Naive thymus-derived CD8-positive, alpha-beta T cell (primary cell): ENCODE data around the gene LDLR. TPM values are rescaled to one million over a fixed set of nuclear protein-coding genes. Genes with fewer than 3 reads are reported as not detected.
A peak's percentile ranks its signal among the peaks of the same experiment; 100 is the strongest.
"Not testable (repeated sequence)": the region's sequence is repeated elsewhere in the genome, so short reads cannot be mapped to it uniquely, and the experiment has no call there.

Experiments used
- ATAC-seq, 2 donors: fragments of 150-1000 bp; cut with Tn5 transposase in 1 of 2; sonication (Bioruptor Pico), chemical (Tn5 transposase) in 1 of 2; 1 replicate in 1 of 2; 2 replicates in 1 of 2; pipeline ENCODE4 v1.10.0; 2021; ENCODE audit warnings: mild to moderate bottlenecking in 2 of 2, moderate library complexity in 2 of 2
- POLR2A ChIA-PET: fragments of 350-600 bp; sonication (Branson Sonifier 250); formaldehyde crosslinking; loops from one replicate; lab custom pipeline; 2021; ENCODE audit warnings: antibody characterized with exemption; lab: Charles Lee
- DNase-seq, 10 donors: peaks; one replicate each; pipeline versions ENCODE4 v3.0.0 to v3.0.0-alpha.2; 2020 to 2022
- H3K27ac Mint-ChIP-seq, 10 donors: one replicate each; pipeline ENCODE4 v1.8.0; 2020 to 2022; ENCODE audit warnings: mild to moderate bottlenecking in 10 of 10, mixed read lengths in 10 of 10, moderate library complexity in 4 of 10, inconsistent platforms in 1 of 10
- H3K27me3 Mint-ChIP-seq, 5 donors: one replicate each; pipeline ENCODE4 v1.8.0; 2021 to 2022; ENCODE audit warnings: mixed read lengths in 5 of 5
- H3K36me3 Mint-ChIP-seq, 3 donors: one replicate each; pipeline ENCODE4 v1.8.0; 2020 to 2022; ENCODE audit warnings: mixed read lengths in 3 of 3, mild to moderate bottlenecking in 2 of 3, inconsistent platforms in 1 of 3
- H3K4me1 Mint-ChIP-seq, 4 donors: one replicate each; pipeline ENCODE4 v1.8.0; 2021 to 2022; ENCODE audit warnings: mixed read lengths in 4 of 4
- H3K4me3 Mint-ChIP-seq, 10 donors: one replicate each; pipeline ENCODE4 v1.8.0; 2020 to 2022; ENCODE audit warnings: mild to moderate bottlenecking in 10 of 10, mixed read lengths in 10 of 10, moderate library complexity in 6 of 10, inconsistent platforms in 1 of 10
- H3K9me3 Mint-ChIP-seq, 9 donors: one replicate each; pipeline ENCODE4 v1.8.0; 2020 to 2022; ENCODE audit warnings: mixed read lengths in 9 of 9, mild to moderate bottlenecking in 3 of 9, inconsistent platforms in 1 of 9, moderate library complexity in 1 of 9
- polyA plus RNA-seq, 3 donors: library from polyadenylated mRNA; unstranded; fragments of 300-500 nt; fragmentation: Illumina TruSeq; gene quantifications; one replicate each; pipeline ENCODE4 v1.2.3, GENCODE V29; 2021
- total RNA-seq, 8 experiments: library from RNA in 2 of 8; stranded (reverse) in 2 of 8; gene quantifications; one replicate each; pipeline ENCODE4 v1.2.3 and lab custom pipeline; 2021 to 2026

LDLR gene
- total and polyA plus RNA-seq, 5 experiments from 2014 or later, result 3.2 to 22.8 (median 7.7) TPM

GRCh38 chr19:11079999-11080398 is 9.3 kb upstream of the LDLR start:
- no peak for ATAC-seq

GRCh38 chr19:11087870-11088505 is 1.3 kb upstream of the LDLR start:
- Mint-ChIP-seq H3K27me3 (no peaks in the 10 kb centered on the region), H3K36me3 (no peaks in the 10 kb centered on the region), H3K9me3 (no peaks in the 10 kb centered on the region), H3K4me1 (peaks cover 6 to 39% (median 31%) of the 10 kb centered on the region in 4 donors), H3K27ac (peak overlapping the region in 2 of 10 donors; percentile 56 to 94), H3K4me3 (peak overlapping the region in 2 of 10 donors; percentile 30 to 90)
- POLR2A ChIA-PET, result interaction anchor here (0.7 to 1.5 kb wide), 3 partner anchors 8 to 128 kb away, joined by 3 to 4 read pairs (median 3); partner anchors contain the start of gene SMARCA4
- no peak for DNase-seq
- no peak for ATAC-seq

More at GRCh38 chr19:11079999-11080398, 9.3 kb upstream of the LDLR start:
- peaks cover 0 to 3% (median 0%) of the 10 kb centered on the region in 3 donors for H3K36me3 Mint-ChIP-seq
- peak overlapping the region in 1 of 10 donors; percentile 3 for H3K27ac Mint-ChIP-seq
- no peaks in the 10 kb centered on the region for H3K9me3 Mint-ChIP-seq
- H3K4me1 Mint-ChIP-seq, result peaks cover 0 to 11% (median 4%) of the 10 kb centered on the region in 4 donors
- DNase-seq, result no peak
- H3K4me3 Mint-ChIP-seq, result no peak overlapping the region
- POLR2A ChIA-PET, result interaction anchor here (1.3 kb wide), 1 partner anchor 10 kb away, joined by 3 read pairs; no protein-coding TSS in a partner anchor
- H3K27me3 Mint-ChIP-seq, result peaks cover 0 to 3% (median 0%) of the 10 kb centered on the region in 5 donors

- H3K4me3 Mint-ChIP-seq, result peak overlapping the region; percentile 82 to 91 (median 88)
- ATAC-seq (no peak), DNase-seq (no peak)
- POLR2A ChIA-PET, result interaction anchor here (0.6 to 2.1 kb wide), 5 partner anchors 8 to 1594 kb away, joined by 3 to 11 read pairs (median 3); partner anchors contain the start of gene SMARCA4
- no peaks in the 10 kb centered on the region for H3K27me3 Mint-ChIP-seq
- H3K36me3 Mint-ChIP-seq, result no peaks in the 10 kb centered on the region
- H3K9me3 Mint-ChIP-seq, result no peaks in the 10 kb centered on the region
- H3K4me1 Mint-ChIP-seq, result peaks cover 6 to 44% (median 32%) of the 10 kb centered on the region in 4 donors
- H3K27ac Mint-ChIP-seq, result peak overlapping the region; percentile 31 to 98 (median 90)
Measured at GRCh38 chr19:11088506-11089253, 583 bp upstream of the LDLR start.

GRCh38 chr19:11090014-11090263 is 676 bp downstream of the LDLR start:
- peak; percentile 7 to 14 for ATAC-seq
- peak in 1 of 10 donors; percentile 6 for DNase-seq
- H3K36me3 Mint-ChIP-seq, H3K9me3 Mint-ChIP-seq, H3K27me3 Mint-ChIP-seq: not testable (repeated sequence)
- Mint-ChIP-seq H3K4me1 (peaks cover 6 to 48% (median 35%) of the 10 kb centered on the region in 4 donors), H3K27ac (peak overlapping the region; percentile 75 to 98 (median 92)), H3K4me3 (peak overlapping the region; percentile 82 to 91 (median 88))
- POLR2A ChIA-PET, result interaction anchor here (0.6 to 2.1 kb wide), 4 partner anchors 10 to 1523 kb away, joined by 3 to 11 read pairs (median 6); no protein-coding TSS in a partner anchor

GRCh38 chr19:11090264-11090996 is 1.2 kb downstream of the LDLR start:
- Mint-ChIP-seq H3K36me3 (no peaks in the 10 kb centered on the region), H3K9me3 (no peaks in the 10 kb centered on the region), H3K4me1 (peaks cover 7 to 53% (median 37%) of the 10 kb centered on the region in 4 donors), H3K27ac (peak overlapping the region; percentile 89 to 98 (median 96)), H3K4me3 (peak overlapping the region; percentile 82 to 91 (median 88)), H3K27me3 (no peaks in the 10 kb centered on the region)
- POLR2A ChIA-PET, result interaction anchor here (0.6 to 2.1 kb wide), 4 partner anchors 11 to 1522 kb away, joined by 3 to 11 read pairs (median 4); no protein-coding TSS in a partner anchor
- peak; percentile 90 to 99 (median 96) for DNase-seq
- ATAC-seq, result peak; percentile 89 to 92

GRCh38 chr19:11090997-11091702 is 1.9 kb downstream of the LDLR start:
- POLR2A ChIA-PET, result interaction anchor here (0.6 to 1.2 kb wide), 4 partner anchors 11 to 744 kb away, joined by 3 to 4 read pairs (median 3); no protein-coding TSS in a partner anchor
- Mint-ChIP-seq H3K4me3 (peak overlapping the region; percentile 82 to 91 (median 87)), H3K4me1 (peaks cover 9 to 60% (median 43%) of the 10 kb centered on the region in 4 donors), H3K36me3 (peaks cover 0 to under 1% (median 0%) of the 10 kb centered on the region in 3 donors), H3K27ac (peak overlapping the region; percentile 89 to 98 (median 96)), H3K27me3 (no peaks in the 10 kb centered on the region), H3K9me3 (peaks cover 0 to under 1% (median 0%) of the 10 kb centered on the region in 9 donors)
- ATAC-seq (no peak), DNase-seq (peak in 3 of 10 donors; percentile 18 to 43 (median 26))

- H3K27me3 Mint-ChIP-seq, result no peaks in the 10 kb centered on the region
- peak; percentile 12 to 68 (median 44) for DNase-seq
- peak overlapping the region; percentile 47 to 91 (median 87) for H3K4me3 Mint-ChIP-seq
- peaks cover 12 to 66% (median 48%) of the 10 kb centered on the region in 4 donors for H3K4me1 Mint-ChIP-seq
- peaks cover 0 to 4% (median 0%) of the 10 kb centered on the region in 9 donors for H3K9me3 Mint-ChIP-seq
- peaks cover 0 to 5% (median 5%) of the 10 kb centered on the region in 3 donors for H3K36me3 Mint-ChIP-seq
- peak overlapping the region; percentile 89 to 98 (median 96) for H3K27ac Mint-ChIP-seq
- ATAC-seq, result peak in 1 of 2 donors; percentile 15
- POLR2A ChIA-PET, result interaction anchor here (0.6 to 0.8 kb wide), 2 partner anchors 56 to 744 kb away, joined by 3 to 4 read pairs; no protein-coding TSS in a partner anchor
Measured at GRCh38 chr19:11091703-11092153, 2.5 kb downstream of the LDLR start.

GRCh38 chr19:11092181-11092538 is 2.9 kb downstream of the LDLR start:
- Mint-ChIP-seq H3K36me3 (peaks cover 0 to 5% (median 5%) of the 10 kb centered on the region in 3 donors), H3K27me3 (no peaks in the 10 kb centered on the region), H3K4me1 (peaks cover 12 to 67% (median 48%) of the 10 kb centered on the region in 4 donors), H3K4me3 (peak overlapping the region in 7 of 10 donors; percentile 22 to 84 (median 60)), H3K27ac (peak overlapping the region; percentile 2 to 98 (median 92)), H3K9me3 (peaks cover 0 to 4% (median 0%) of the 10 kb centered on the region in 9 donors)
- ATAC-seq (no peak), DNase-seq (peak in 3 of 10 donors; percentile 25 to 28 (median 26))
- POLR2A ChIA-PET, result interaction anchor here (0.8 to 1.3 kb wide), 2 partner anchors 34 to 57 kb away, joined by 3 to 4 read pairs; no protein-coding TSS in a partner anchor

- H3K4me3 Mint-ChIP-seq, result no peak overlapping the region
- H3K27ac Mint-ChIP-seq, result peak overlapping the region in 7 of 10 donors; percentile 48 to 98 (median 72)
- POLR2A ChIA-PET, result interaction anchor here (0.6 to 0.8 kb wide), 2 partner anchors 9 to 859 kb away, joined by 4 read pairs; no protein-coding TSS in a partner anchor
- H3K36me3 Mint-ChIP-seq, result peaks cover 0 to 5% (median 5%) of the 10 kb centered on the region in 3 donors
- DNase-seq, result no peak
- H3K9me3 Mint-ChIP-seq, result peaks cover 0 to 4% (median 0%) of the 10 kb centered on the region in 9 donors
- no peak for ATAC-seq
- no peaks in the 10 kb centered on the region for H3K27me3 Mint-ChIP-seq
- H3K4me1 Mint-ChIP-seq, result peaks cover 12 to 66% (median 48%) of the 10 kb centered on the region in 4 donors
Measured at GRCh38 chr19:11093689-11094238, 4.5 kb downstream of the LDLR start.

- DNase-seq (no peak), ATAC-seq (no peak)
- Mint-ChIP-seq H3K27me3 (no peaks in the 10 kb centered on the region), H3K27ac (peak overlapping the region; percentile 67 to 98 (median 87)), H3K4me3 (peak overlapping the region in 6 of 10 donors; percentile 35 to 84 (median 62)), H3K9me3 (peaks cover 0 to 8% (median 0%) of the 10 kb centered on the region in 9 donors), H3K4me1 (peaks cover 12 to 62% (median 41%) of the 10 kb centered on the region in 4 donors), H3K36me3 (peaks cover 4 to 8% (median 5%) of the 10 kb centered on the region in 3 donors)
- POLR2A ChIA-PET, result interaction anchor here (0.6 to 1.1 kb wide), 5 partner anchors 46 to 1629 kb away, joined by 3 read pairs; no protein-coding TSS in a partner anchor
Measured at GRCh38 chr19:11094520-11094894, 5.2 kb downstream of the LDLR start.
